Thyroid gland (tissue), 4 donors: ENCODE results near the gene PTCRA. TPM values are rescaled to one million over a fixed set of nuclear protein-coding genes. Genes with fewer than 3 reads are reported as not detected.
A peak's percentile ranks its signal among the peaks of the same experiment; 100 is the strongest.
"Not testable (repeated sequence)": the region's sequence is repeated elsewhere in the genome, so short reads cannot be mapped to it uniquely, and the experiment has no call there.

ENCODE experiments used
- DNase-seq, 2 donors: peaks; one replicate each; pipeline ENCODE4 v3.0.0-alpha.2; 2019
- H3K27ac ChIP-seq, 3 donors: fragments of 200-600 bp; sonication (generic); 1 replicate in 2 of 3; 2 replicates in 1 of 3; pipeline ENCODE4 v1.5.1; 2016 to 2019; ENCODE audit warnings: mild to moderate bottlenecking in 1 of 3, moderate library complexity in 1 of 3
- H3K27me3 ChIP-seq: fragments of 200-600 bp; sonication (generic); one replicate; pipeline ENCODE4 v1.5.1; 2019
- H3K36me3 ChIP-seq, 2 donors: fragments of 200-600 bp; sonication (generic); one replicate each; pipeline ENCODE4 v1.5.1; 2016 to 2019
- H3K4me1 ChIP-seq, 2 donors: fragments of 200-600 bp; sonication (generic); one replicate each; pipeline ENCODE4 v1.5.1; 2017 to 2019
- H3K4me3 ChIP-seq, 3 donors: fragments of 200-600 bp; sonication (generic); replicated peaks in 1 of 3; 1 replicate in 2 of 3; 2 replicates in 1 of 3; pipeline ENCODE4 v1.5.1; 2016; ENCODE audit warnings: mild to moderate bottlenecking in 1 of 3
- H3K9me3 ChIP-seq: fragments of 200-600 bp; sonication (generic); one replicate; pipeline ENCODE4 v1.5.1; 2017
- CTCF ChIP-seq, 6 experiments: fragments of 200-600 bp in 3 of 6; fragments of 450-650 bp in 3 of 6; sonication (generic) in 3 of 6; IDR thresholded peaks; one replicate each; pipeline ENCODE4 v1.5.1; 2016 to 2019; ENCODE audit warnings: antibody characterized with exemption in 6 of 6, mild to moderate bottlenecking in 2 of 6, inconsistent platforms in 1 of 6, moderate library complexity in 1 of 6
- POLR2A ChIP-seq, 2 donors: fragments of 450-650 bp; IDR thresholded peaks; one replicate each; pipeline ENCODE4 v1.6.1; 2017; ENCODE audit warnings: antibody characterized with exemption in 2 of 2, mild to moderate bottlenecking in 2 of 2, moderate library complexity in 1 of 2
- WGBS, 2 donors: methylation state at CpG; one replicate each; pipeline ENCODE4 v1.1.5; 2017; 5-methylcytosine and 5-hydroxymethylcytosine counted together
- intact Hi-C: fragments of 100-400 bp; cut with DNase I; formaldehyde crosslinking; loops from one replicate; pipeline ENCODE4 v1.15.1; 2023
- total RNA-seq, 4 donors: library from RNA; depleted of rRNA; stranded (reverse); fragments of >200 nt; gene quantifications; one replicate each; pipeline ENCODE4 v1.2.3, GENCODE V29; 2016

PTCRA gene
- total RNA-seq, 4 donors from 2014 or later, result not detected

- Histone ChIP-seq H3K27ac (no peak overlapping the region), H3K4me1 (peaks cover 0 to 7% of the 10 kb centered on the region in 2 donors), H3K4me3 (no peak overlapping the region), H3K27me3 (no peaks in the 10 kb centered on the region), H3K36me3 (no peaks in the 10 kb centered on the region), H3K9me3 (no peaks in the 10 kb centered on the region)
- 38 to 49% methylated on average over 8 of the region's 8 CpGs for WGBS, 2 donors
- intact Hi-C loops, result loop anchor here (5.0 to 10.0 kb wide), 2 partner anchors 115 to 242 kb away; partner anchors contain the start of genes KLHDC3 and MEA1
- TF ChIP-seq POLR2A (IDR thresholded peaks at IDR 0.05), result no peak
- no peak for TF ChIP-seq CTCF (IDR thresholded peaks at IDR 0.05)
- DNase-seq, result no peak
Measured at GRCh38 chr6:42899871-42900270, 16.0 kb upstream of the PTCRA start.

GRCh38 chr6:42901538-42901957 lies 14.3 kb upstream of the PTCRA start:
- 5% methylated on average over 11 of the region's 11 CpGs for WGBS, 2 donors
- intact Hi-C loops, result loop anchor here (5.0 to 10.0 kb wide), 2 partner anchors 113 to 241 kb away; partner anchors contain the start of genes KLHDC3 and MEA1
- TF ChIP-seq POLR2A (IDR thresholded peaks at IDR 0.05), result no peak
- TF ChIP-seq CTCF (IDR thresholded peaks at IDR 0.05), result peak; percentile 79 to 96 (median 89)

GRCh38 chr6:42902429-42903263 lies 13.2 kb upstream of the PTCRA start:
- not testable (repeated sequence) for H3K4me3 ChIP-seq, DNase-seq, H3K4me1 ChIP-seq, H3K27ac ChIP-seq, H3K9me3 ChIP-seq, H3K27me3 ChIP-seq, H3K36me3 ChIP-seq
- WGBS, 2 donors, result 84 to 87% methylated on average over 19 to 22 of the region's 22 CpGs
- intact Hi-C loops, result loop anchor here (5.0 to 10.0 kb wide), 2 partner anchors 112 to 240 kb away; partner anchors contain the start of genes KLHDC3 and MEA1

More at GRCh38 chr6:42901538-42901957, 14.3 kb upstream of the PTCRA start:
- Histone ChIP-seq H3K27ac (no peak overlapping the region), H3K36me3 (no peaks in the 10 kb centered on the region), H3K4me1 (peaks cover 0 to 7% of the 10 kb centered on the region in 2 donors), H3K27me3 (no peaks in the 10 kb centered on the region), H3K4me3 (no peak overlapping the region), H3K9me3 (no peaks in the 10 kb centered on the region)
- peak; percentile 89 to 91 for DNase-seq

- no peaks in the 10 kb centered on the region for H3K36me3 ChIP-seq
- no peak overlapping the region for H3K4me3 ChIP-seq
- H3K27me3 ChIP-seq, result no peaks in the 10 kb centered on the region
- intact Hi-C loops, result loop anchor here (5.0 to 10.0 kb wide), 2 partner anchors 110 to 238 kb away; partner anchors contain the start of genes KLHDC3 and MEA1
- peaks cover 0 to 7% of the 10 kb centered on the region in 2 donors for H3K4me1 ChIP-seq
- DNase-seq, result no peak
- H3K27ac ChIP-seq, result no peak overlapping the region
- TF ChIP-seq CTCF (IDR thresholded peaks at IDR 0.05) (no peak), POLR2A (IDR thresholded peaks at IDR 0.05) (no peak)
- whole genome bisulfite sequencing, 2 donors, result 93 to 96% methylated on average over 10 of the region's 10 CpGs
- H3K9me3 ChIP-seq, result no peaks in the 10 kb centered on the region
Measured at GRCh38 chr6:42904467-42904866, 11.4 kb upstream of the PTCRA start.

GRCh38 chr6:42907336-42907735 lies 8.5 kb upstream of the PTCRA start:
- Histone ChIP-seq H3K36me3 (no peaks in the 10 kb centered on the region), H3K4me3 (no peak overlapping the region), H3K9me3 (no peaks in the 10 kb centered on the region), H3K27ac (no peak overlapping the region), H3K27me3 (no peaks in the 10 kb centered on the region), H3K4me1 (peaks cover 0 to 7% of the 10 kb centered on the region in 2 donors)
- DNase-seq, result no peak
- intact Hi-C loops, result loop anchor here (10.0 kb wide), 1 partner anchor 107 kb away; the partner anchor contains the start of genes KLHDC3 and MEA1
- 69 to 73% methylated on average over 5 of the region's 5 CpGs for WGBS, 2 donors
- TF ChIP-seq POLR2A (IDR thresholded peaks at IDR 0.05) (no peak), CTCF (IDR thresholded peaks at IDR 0.05) (no peak)
